A172 (cell line): ENCODE measurements around the gene SGCA. TPM values are rescaled to one million over a fixed set of nuclear protein-coding genes. Genes with fewer than 3 reads are reported as not detected.

ENCODE experiments used
- DNase-seq: peaks from one replicate; pipeline ENCODE4 v3.0.0-alpha.2; 2015; ENCODE audit warnings: low spot score
- total RNA-seq: library from RNA; depleted of rRNA; stranded (reverse); fragments of >200 nt; shearing (Covaris generic); gene quantifications from 2 replicates; pipeline ENCODE4 v1.2.3, GENCODE V29; 2014; rRNA removed

Gene SGCA
- 0.22 and 9.3 TPM in 2 replicates for total RNA-seq

DNA sequence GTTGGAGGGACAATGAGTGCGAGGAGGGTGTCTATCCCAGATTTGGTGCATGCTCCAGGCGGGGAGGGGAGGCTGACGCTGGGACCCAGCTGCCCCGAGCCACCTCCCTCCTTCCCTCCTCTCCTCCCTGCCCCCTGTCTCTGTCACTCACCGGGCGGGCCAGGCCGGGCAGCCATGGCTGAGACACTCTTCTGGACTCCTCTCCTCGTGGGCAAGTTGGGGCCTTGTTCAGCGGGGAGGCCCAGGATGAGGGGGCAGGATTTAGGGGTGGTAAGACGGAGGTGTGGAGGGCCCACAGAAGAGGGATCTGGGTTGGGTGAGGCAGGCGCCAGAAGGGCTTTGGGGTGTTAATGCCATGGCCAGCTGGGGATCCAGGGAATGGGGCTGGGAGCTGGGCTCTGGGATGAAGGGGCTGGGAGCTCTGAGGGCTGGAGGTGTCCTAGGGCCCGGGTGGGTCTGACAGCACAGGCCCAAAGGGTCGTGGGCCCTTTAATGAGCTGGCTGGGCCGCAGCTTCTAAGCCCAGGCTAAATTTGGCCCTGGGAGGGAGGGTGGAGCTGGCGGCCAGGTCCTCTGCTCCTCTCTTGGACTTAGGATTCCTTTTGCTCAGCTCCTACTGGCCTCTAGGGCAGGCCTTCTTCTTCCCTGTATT, at the start of gene SGCA:
Gene SGCA, plus strand, starts transcription at position 139 of the 651 bp plus-strand sequence. Its CDS starts 36 bp downstream, at position 175.
- DNase-seq = no peak

- no peak for DNase-seq
Observed at GRCh38 chr17:50117202-50118051, 48.4 kb upstream of the SGCA start.

DNA sequence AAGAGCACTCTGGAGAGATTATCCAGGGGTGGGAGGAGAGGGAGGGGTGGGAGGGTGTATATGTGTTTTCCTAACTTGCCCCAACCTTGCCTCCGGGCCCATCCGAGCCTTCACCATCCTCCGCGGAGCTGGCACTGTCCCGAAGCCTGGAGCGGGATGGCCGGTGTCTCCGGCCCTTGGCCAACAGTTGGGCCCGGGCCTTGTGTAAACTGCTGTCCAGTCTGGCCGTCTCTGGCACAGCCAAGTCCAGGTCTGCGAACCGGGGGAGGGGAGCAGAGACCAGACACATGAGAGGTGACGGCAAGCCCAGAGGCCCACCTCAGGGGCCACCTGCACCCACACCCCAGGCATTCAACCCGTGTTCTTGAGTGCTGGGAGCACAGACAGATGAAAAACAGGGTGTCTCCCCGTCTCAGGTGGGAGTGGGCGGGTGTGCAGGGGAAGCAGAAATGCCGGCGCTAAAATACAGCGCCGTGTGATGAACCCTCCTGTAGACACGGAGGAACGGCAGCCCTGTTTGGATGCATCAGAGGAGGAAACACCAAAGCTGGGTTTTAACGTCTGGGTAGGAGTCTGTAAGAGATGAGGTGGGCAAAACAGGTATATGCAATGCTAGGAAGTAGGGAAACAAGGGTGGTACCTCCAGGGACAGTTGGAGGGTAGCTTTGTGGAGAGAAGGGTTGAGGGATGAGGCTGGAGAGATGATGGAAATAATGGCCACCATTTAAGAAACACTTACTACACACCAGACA, 47.6 kb upstream of the SGCA start:
- DNase-seq = no peak

DNA sequence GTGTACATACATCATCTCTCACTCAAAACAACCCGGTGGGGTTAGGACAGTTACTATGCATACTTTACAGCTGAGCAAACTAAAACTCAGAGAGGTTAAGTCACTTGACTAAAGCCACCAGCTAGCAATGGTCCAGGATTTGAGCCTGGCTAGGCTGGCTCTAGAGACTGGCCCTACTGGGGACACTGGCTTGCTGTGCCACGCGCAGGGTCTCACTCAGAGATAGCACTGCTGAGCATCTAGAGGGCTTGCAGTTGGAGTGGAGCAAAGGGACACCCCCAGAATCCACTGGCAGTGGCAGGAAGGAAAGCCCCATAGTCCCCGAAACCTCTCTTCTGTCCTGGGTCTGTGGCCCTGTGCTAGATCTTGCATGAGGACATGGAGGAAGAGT, 47.0 kb upstream of the SGCA start:
- DNase-seq = no peak

- no peak for DNase-seq
Observed at GRCh38 chr17:50120475-50121253, 45.1 kb upstream of the SGCA start.

DNA sequence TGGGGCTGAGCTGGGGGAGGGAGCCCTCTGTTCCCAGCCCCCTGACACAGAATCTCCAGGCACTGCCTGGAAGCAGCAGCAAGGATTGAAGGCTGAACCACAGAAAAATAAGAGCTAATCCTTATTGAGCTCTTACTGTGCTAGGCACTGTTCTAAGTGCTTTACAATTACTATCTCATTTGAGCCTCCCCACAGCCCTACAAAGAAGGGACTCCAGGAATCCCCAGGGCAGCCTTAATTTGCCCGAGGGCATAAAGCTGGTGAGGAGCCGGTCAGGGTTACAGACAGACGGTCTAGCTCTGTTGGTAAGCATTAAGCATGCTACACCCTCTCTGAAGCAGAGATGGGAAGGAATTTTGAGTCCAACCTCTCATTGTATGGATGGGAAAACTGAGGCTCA, 42.9 kb upstream of the SGCA start:
- DNase-seq = no peak

DNA sequence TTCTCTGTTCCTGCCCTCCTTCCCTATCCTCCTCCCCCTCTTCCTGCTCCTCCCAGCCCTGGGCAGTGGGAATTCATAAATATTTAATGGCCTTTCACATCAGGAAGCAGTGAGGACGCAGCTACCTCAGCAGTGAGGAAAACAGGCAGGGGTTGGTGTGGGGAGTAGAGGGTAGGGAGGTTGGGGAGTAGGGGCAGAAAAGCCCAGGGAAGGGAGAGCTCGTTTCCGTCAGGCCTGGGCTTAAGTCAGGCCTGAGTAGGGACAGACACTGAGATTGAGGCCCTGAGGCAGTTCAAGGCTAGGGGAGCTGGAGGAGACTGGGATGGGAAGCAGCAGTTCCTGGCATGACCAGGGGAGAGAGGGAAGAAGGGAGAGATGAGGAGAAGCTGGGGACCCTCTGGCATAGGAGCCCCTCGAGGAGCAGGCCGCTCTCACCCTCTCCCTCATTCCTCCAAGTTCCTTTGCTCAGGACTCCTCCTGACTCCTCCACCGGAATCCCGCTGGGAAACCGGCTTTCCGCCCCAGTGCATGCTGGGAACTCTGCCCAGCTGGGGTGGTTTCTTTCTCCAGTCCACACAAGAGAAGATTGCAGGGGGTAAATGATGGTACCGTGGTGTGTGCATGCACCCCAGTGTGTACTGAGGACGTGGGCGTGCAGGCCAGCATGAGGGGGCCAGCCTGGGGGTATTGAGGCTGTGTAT, 42.0 kb upstream of the SGCA start:
- DNase-seq = no peak

DNA sequence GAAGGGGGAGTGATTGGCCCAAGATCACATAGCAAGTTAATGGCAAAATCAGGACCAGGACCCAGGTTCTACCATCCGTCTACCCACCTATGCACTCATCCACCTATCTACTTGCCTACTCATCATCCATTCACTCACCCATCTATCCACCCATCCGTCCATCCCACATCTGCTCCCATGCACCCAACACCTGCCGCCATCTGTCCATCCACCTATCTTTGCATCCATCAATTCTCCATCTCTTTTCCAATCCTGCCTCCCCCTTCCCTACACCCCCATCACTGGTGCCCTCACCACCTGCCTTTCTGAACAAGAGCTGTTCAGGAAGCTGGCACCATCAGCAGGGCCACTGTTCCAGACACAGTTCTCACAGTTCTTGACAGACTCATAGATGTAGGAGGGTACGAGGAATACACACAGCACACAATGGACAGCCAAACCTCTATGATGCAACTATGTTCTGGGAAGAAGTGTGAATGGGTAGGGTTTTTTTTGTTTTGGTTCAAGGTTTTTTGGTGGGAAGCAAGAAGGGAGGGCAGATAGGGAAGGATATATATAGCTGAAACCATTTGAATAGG, 40.3 kb upstream of the SGCA start:
- DNase-seq = no peak

GRCh38 chr17:50127697-50128361, 38.0 kb upstream of the SGCA start:
- DNase-seq = peak; percentile 88

DNA sequence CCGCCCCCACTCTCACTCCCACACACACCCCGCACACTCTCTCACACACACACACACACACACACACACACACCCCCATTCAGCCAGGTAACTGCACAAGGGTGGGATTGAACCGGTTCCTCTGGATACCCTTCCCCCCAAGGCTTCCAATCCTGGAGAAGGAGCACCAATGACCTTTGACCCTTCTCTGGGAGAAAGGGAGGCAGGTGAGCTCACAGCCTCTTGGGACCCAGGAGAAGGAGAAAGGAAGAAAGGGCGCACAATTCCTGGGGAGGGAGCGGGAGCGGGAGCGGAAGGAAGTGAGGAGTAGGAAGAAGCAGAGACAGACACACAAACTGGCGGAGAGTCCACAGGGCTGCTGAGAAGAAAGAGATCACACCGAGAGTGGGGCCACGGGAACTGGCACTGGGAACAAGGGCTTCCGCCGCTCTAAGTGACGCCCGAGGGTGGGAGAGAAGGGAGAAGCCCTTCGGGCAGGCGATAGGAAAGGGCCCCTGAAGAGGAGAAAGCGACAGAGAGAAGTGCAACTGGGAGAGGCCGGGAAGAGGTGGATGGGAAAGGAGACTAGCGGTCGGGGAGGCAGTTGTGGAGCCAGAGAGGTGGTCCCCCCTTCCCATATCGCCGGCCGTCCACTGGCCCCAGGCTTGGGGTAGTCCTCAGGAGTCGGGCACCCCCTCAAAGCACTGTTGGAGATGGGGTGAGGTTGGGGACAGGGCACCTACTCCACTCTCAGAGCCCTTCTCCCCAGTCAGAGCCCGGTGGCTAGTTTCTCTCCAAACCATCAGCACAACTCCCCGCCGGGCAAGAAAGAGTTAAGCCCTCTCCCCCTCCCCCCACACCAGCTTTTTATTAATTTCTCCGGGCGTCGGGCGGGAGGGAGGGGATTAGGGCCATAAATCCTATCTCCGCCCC, 37.1 kb upstream of the SGCA start:
- no peak for DNase-seq

DNA sequence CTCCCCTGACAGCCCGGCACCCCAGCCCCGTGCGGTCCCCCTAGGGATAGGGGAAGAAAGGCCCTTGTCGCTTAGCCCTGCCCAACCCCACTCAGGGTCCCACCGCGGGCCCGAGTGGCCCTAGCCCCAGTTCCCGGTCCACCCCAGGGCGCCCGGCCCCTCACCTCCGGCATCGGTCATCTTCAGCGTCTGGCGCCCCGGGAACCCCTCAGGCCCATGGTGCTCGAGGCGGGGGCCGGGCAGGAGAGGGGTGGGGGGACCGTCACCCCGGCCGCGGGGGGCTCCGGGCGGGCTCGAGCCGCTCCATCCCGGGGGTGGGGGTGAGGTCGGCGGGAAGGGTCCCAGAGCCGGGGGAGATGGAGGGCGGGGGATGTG, 36.5 kb upstream of the SGCA start:
- no peak for DNase-seq

DNA sequence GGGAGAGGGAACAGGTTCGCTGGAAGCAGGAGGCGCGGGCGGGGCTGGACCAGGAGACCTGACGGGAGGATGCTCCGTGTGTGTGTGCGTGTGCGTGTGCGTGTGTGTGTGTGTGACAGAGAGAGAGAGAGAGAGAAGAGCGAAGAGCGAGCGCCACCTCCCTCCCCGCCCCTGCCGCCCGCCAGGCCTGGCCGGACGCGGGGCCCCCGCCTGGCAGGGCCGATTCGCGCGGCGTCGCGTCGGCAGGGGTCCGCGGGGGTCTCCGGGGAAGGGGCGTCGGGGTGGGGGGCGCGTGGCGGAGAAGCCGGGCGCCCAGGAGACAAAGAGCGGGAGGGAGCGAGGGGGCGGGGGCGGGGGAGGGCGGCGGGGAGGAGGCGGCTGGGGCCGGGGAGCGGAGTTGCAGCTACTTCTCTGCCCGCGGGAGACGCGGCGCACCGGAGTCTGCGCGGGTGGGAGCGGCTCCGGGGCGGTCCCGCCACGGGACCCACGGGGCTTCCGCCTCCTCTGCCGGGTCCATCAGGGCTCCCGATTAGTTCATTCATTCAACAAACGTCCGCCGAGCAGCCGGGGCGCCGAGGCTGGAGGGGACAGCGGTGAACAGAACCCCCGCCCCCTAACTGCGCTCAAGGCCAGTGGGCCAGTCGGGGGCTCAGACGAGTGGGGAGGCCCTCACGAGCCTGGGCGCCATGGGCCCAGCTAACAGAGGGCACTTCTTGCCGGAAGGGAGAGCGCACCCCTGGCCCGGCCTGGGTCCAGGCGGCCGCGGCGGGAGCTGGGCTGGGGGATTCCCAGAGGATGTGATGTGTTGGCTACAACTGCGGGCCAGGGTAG, 35.9 kb upstream of the SGCA start, which contains the start of gene SAMD14:
Gene SAMD14, minus strand, starts transcription at position 433 of the 831 bp plus-strand sequence. CDS start 5,201 bp downstream, outside the sequence.
- peak; percentile 29 for DNase-seq

DNA sequence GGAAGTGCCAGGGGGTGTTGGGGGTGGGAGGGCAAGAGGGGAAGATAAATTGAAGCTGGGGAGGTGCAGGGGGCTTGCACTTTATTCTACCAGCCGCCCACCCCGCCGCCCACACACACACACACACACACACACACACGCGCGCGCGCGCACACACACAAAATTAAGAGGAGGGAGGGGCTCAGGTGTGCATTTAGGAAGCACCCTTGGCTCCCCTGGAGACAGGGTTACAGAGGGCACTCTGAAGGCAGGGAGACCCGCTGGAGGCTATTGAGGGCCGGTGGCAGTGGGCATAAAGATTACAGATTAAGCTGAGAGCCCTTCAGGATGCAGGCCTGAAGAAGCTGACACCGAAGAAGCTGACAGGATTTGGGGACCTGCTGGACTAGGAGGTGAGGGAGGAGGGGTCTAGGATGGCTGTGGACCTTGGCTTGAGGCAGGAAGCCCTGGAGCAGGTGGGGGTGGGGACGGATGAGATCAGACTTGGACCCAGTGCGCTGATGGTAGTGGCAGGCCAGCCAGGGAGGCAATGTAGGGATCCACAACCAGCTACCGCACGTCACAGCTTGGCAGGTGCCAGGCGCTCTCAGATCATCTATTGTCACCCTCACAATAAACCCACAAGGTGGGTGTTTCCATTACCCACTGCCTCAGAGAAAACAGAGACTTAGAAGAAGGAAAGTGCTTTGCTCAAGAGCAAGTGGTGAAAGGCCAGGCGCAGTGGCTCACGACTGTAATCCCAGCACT, 35.1 kb upstream of the SGCA start:
- no peak for DNase-seq

- DNase-seq = no peak
Observed at GRCh38 chr17:50132104-50132794, 33.6 kb upstream of the SGCA start.

- peak; percentile 57 for DNase-seq
Observed at GRCh38 chr17:50133028-50133768, 32.6 kb upstream of the SGCA start.

- DNase-seq = no peak
Observed at GRCh38 chr17:50133769-50134099, 32.1 kb upstream of the SGCA start.
